Thymus (tissue), 14 donors: ENCODE measurements around the gene CTNND2. TPM values are rescaled to one million over a fixed set of nuclear protein-coding genes. Genes with fewer than 3 reads are reported as not detected.

Experiments used
- DNase-seq, 9 donors: peaks; one replicate each; pipeline ENCODE4 v3.0.0-alpha.2; 2013; ENCODE audit warnings: low spot score in 9 of 9, low read depth in 6 of 9, missing footprints in 1 of 9
- H3K27ac ChIP-seq, 2 donors: one replicate each; pipeline ENCODE4 v1.5.1; 2013; ENCODE audit warnings: control low read depth in 1 of 2, low read depth in 1 of 2, low read length in 1 of 2, mild to moderate bottlenecking in 1 of 2, moderate library complexity in 1 of 2
- H3K27me3 ChIP-seq, 2 donors: one replicate each; pipeline ENCODE4 v1.5.1; 2013; ENCODE audit warnings: low read length in 1 of 2; ENCODE audit not compliant: control insufficient read depth in 2 of 2, insufficient read depth in 1 of 2
- H3K36me3 ChIP-seq, 2 donors: one replicate each; pipeline ENCODE4 v1.5.1; 2013; ENCODE audit warnings: low read length in 1 of 2, mild to moderate bottlenecking in 1 of 2, moderate library complexity in 1 of 2; ENCODE audit not compliant: control insufficient read depth in 2 of 2, insufficient read depth in 2 of 2
- H3K4me1 ChIP-seq, 2 donors: one replicate each; pipeline ENCODE4 v1.5.1; 2013; ENCODE audit warnings: low read length in 2 of 2; ENCODE audit not compliant: control insufficient read depth in 2 of 2, insufficient read depth in 2 of 2
- H3K4me3 ChIP-seq, 2 donors: one replicate each; pipeline ENCODE4 v1.5.1; 2013; ENCODE audit warnings: low read length in 2 of 2, control low read depth in 1 of 2, mild to moderate bottlenecking in 1 of 2
- H3K9me3 ChIP-seq, 2 donors: one replicate each; pipeline ENCODE4 v1.5.1; 2013; ENCODE audit warnings: low read length in 1 of 2, mild to moderate bottlenecking in 1 of 2; ENCODE audit not compliant: control insufficient read depth in 2 of 2, insufficient read depth in 1 of 2
- WGBS: extraction: QIAGEN DNeasy Blood & Tissue Kit; methylation state at CpG from one replicate; pipeline ENCODE4 v1.1.7; 2013; 5-methylcytosine and 5-hydroxymethylcytosine counted together
- long read RNA-seq, 10 donors: transcript quantifications; one replicate each; lab custom pipeline, GENCODE V29; 2026
- polyA plus RNA-seq: library from polyadenylated mRNA; stranded (reverse); fragments of 200-250 nt; gene quantifications from one replicate; pipeline ENCODE4 v1.2.3, GENCODE V29; 2013
- total RNA-seq: library from RNA; stranded (reverse); fragments of 120-200 nt; gene quantifications from one replicate; pipeline ENCODE4 v1.2.4, GENCODE V29; 2013
- donor health status: healthy.

The CTNND2 gene, protein sequence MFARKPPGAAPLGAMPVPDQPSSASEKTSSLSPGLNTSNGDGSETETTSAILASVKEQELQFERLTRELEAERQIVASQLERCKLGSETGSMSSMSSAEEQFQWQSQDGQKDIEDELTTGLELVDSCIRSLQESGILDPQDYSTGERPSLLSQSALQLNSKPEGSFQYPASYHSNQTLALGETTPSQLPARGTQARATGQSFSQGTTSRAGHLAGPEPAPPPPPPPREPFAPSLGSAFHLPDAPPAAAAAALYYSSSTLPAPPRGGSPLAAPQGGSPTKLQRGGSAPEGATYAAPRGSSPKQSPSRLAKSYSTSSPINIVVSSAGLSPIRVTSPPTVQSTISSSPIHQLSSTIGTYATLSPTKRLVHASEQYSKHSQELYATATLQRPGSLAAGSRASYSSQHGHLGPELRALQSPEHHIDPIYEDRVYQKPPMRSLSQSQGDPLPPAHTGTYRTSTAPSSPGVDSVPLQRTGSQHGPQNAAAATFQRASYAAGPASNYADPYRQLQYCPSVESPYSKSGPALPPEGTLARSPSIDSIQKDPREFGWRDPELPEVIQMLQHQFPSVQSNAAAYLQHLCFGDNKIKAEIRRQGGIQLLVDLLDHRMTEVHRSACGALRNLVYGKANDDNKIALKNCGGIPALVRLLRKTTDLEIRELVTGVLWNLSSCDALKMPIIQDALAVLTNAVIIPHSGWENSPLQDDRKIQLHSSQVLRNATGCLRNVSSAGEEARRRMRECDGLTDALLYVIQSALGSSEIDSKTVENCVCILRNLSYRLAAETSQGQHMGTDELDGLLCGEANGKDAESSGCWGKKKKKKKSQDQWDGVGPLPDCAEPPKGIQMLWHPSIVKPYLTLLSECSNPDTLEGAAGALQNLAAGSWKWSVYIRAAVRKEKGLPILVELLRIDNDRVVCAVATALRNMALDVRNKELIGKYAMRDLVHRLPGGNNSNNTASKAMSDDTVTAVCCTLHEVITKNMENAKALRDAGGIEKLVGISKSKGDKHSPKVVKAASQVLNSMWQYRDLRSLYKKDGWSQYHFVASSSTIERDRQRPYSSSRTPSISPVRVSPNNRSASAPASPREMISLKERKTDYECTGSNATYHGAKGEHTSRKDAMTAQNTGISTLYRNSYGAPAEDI (N-terminal part only)
- total RNA-seq (0.42 TPM), polyA plus RNA-seq (0.41 TPM)
- long read RNA-seq, donor 1, result 0 reads
- long read RNA-seq, donor 2, result 0 reads
- long read RNA-seq, donor 3, result 0 reads
- long read RNA-seq, donor 4, result 0 reads
- long read RNA-seq, donor 5, result 0 reads
- long read RNA-seq, donor 6, result 0 reads
- long read RNA-seq, donor 7, result 0 reads
- long read RNA-seq, donor 8, result 0 reads
- long read RNA-seq, donor 9, result 0 reads
- long read RNA-seq, donor 10, result 0 reads

DNA sequence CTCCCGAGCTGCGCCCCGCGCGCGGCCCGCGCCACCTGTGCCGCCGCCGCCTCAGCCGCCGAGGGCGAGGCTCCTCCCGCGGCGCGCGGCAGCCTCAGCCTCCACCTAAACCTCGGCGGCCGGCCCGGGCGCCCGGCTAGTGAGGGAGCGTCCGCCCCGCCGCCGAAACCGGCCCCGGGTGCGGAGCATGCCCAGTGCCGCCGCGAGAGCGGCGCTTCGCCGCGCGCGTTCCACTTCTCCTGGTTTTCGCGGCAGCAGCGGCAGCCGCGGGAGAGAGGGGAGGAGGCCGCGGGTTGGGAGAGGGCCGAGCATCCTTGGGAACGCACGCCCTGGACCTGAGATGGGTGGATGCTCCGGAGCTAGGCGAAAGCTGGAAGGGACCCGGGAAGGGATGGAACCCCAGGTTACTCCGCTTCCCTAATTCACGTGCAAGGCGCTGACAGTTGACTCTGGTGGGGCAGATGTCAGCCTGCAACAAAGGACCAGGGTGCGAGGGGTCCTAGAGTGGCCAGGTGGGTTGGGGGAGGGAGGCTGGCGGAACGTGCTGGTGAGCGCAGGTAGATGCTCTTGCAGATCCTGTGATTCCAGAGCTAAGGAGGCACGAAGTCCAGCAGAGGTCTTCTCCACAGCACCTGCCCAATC is at the start of gene CTNND2:
Gene CTNND2, minus strand, starts transcription at position 182 of the 642 bp plus-strand sequence. CDS start 593 bp downstream, outside the sequence.
- 2% methylated on average over 64 of the region's 64 CpGs for WGBS
- Histone ChIP-seq H3K27ac (no peak within 1 kb of the TSS), H3K27me3 (peaks cover 30 to 34% of the 10 kb centered on the region in 2 donors)

DNA sequence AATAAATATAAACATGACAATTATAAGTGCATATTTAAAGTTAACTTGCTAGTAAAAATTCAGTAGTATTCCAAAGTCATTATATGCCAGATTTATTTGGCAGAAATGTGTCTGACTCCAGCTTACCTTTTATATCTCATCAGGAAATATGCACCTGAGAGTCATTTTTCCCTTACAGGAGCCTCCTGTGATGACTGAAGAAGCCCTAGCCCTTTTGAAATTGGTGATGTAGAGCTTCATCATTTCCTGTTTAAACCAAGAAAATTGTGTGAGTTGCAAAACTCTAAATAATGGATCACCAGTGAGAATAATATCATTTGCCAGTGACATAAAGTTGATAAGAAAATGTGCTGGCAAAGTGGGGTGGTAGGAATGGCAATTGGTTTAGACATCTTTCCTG is 42.1 kb upstream of the CTNND2 start:
- Histone ChIP-seq H3K27ac (no peak overlapping the region), H3K4me3 (no peak overlapping the region), H3K27me3 (no peaks in the 10 kb centered on the region), H3K9me3 (no peaks in the 10 kb centered on the region), H3K36me3 (no peaks in the 10 kb centered on the region), H3K4me1 (no peaks in the 10 kb centered on the region)
- DNase-seq, result no peak

More for the DNA sequence above, at the start of gene CTNND2:
- peaks cover 0 to 1% of the 10 kb centered on the region in 2 donors for H3K9me3 ChIP-seq
- no peaks in the 10 kb centered on the region for H3K4me1 ChIP-seq
- H3K4me3 ChIP-seq, result peak within 1 kb of the TSS; percentile 8 to 14
- DNase-seq, result peak in 1 of 9 donors; percentile 10
- no peaks in the 10 kb centered on the region for H3K36me3 ChIP-seq

DNA sequence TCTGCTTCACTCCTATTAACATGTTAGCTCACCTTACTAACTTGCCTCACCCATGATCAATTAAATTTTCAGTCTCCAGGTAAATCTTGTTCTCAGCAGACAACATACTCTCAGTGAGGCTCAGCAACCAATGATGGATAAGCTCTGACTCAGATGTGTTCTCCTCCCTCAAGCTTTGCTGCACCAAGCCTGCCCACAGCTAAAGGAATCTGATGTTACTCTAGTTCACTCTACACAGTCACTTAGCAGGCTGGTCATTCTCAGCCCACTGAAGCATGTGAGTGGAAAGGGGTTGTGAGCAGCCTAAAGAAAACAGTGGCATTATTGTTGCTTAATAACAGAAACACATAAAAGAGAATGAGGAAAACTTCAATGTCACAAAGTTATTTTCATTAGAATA is 37.3 kb upstream of the CTNND2 start:
- Histone ChIP-seq H3K27ac (no peak overlapping the region), H3K4me3 (no peak overlapping the region), H3K4me1 (no peaks in the 10 kb centered on the region), H3K36me3 (no peaks in the 10 kb centered on the region), H3K27me3 (no peaks in the 10 kb centered on the region), H3K9me3 (no peaks in the 10 kb centered on the region)
- DNase-seq, result no peak

DNA sequence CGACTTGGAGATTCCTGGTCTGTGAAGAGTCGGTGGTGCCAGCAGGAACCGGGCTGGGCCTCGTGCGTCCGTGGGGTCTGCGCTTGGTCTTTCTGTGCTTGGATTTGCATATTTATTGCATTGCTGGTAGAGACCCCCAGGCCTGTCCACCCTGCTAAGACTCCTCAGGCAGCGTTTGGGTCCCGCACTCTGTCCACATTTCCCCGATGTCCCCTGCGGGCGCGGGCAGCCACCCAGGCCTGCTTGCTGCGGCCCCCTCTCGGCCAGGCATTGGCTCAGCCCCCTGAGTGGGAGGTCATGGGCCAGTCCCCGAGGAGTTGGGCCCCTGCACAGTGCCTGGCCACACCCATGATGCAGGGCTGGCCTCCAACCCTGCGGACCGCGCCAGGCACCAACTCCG is 27.4 kb upstream of the CTNND2 start:
- no peaks in the 10 kb centered on the region for H3K27me3 ChIP-seq
- H3K9me3 ChIP-seq, result peaks cover 0 to 4% of the 10 kb centered on the region in 2 donors
- H3K36me3 ChIP-seq, result no peaks in the 10 kb centered on the region
- no peak overlapping the region for H3K27ac ChIP-seq
- DNase-seq, result no peak
- no peak overlapping the region for H3K4me3 ChIP-seq
- no peaks in the 10 kb centered on the region for H3K4me1 ChIP-seq
- 95% methylated on average over 20 of the region's 20 CpGs for WGBS

DNA sequence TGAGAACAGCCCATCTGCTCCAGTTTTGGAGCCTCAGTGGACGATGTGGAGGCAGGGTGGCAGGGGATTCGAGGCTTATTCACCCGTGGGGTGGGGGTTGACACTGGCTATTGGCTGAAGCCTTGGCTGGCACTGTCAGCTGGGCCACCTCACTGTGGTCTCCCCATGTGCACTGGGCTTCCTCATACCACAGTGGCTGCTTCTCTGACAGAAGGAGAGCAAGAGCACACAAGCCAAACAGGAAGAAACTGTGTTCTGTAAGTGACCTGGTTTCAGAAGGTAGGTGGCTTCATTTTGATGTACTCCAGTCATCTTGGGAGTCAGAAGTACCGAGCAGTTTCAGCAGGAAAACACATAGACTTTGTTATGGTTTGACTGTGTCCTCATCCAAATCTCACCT is 24.7 kb upstream of the CTNND2 start:
- no peak overlapping the region for H3K4me3 ChIP-seq
- no peaks in the 10 kb centered on the region for H3K4me1 ChIP-seq
- H3K27ac ChIP-seq, result no peak overlapping the region
- peaks cover 0 to 4% of the 10 kb centered on the region in 2 donors for H3K9me3 ChIP-seq
- H3K36me3 ChIP-seq, result no peaks in the 10 kb centered on the region
- 75% methylated on average over 4 of the region's 4 CpGs for WGBS
- no peak for DNase-seq
- no peaks in the 10 kb centered on the region for H3K27me3 ChIP-seq

DNA sequence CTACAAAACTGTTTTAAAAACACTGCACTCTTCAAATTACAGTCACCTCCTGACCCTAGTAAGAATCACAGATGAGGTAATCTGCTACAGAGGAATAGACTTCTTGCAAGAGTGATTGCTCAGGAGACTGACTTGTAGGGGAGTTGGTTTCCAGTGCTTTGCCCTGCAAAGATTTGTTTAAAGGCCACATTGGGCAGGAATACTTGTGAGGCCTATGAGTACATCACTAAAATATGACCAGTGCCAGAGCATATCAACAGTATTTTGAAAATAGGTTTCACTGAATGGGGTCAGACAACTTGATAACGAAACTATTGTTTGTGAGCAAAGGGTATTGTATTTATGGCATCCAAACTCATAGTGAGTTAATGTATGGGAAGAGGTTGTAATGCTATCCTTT is 21.5 kb upstream of the CTNND2 start:
- Histone ChIP-seq H3K27me3 (no peaks in the 10 kb centered on the region), H3K27ac (no peak overlapping the region), H3K9me3 (no peaks in the 10 kb centered on the region), H3K4me3 (no peak overlapping the region), H3K36me3 (no peaks in the 10 kb centered on the region), H3K4me1 (no peaks in the 10 kb centered on the region)
- no peak for DNase-seq
- 87% methylated on average over 1 of the region's 1 CpG for WGBS

DNA sequence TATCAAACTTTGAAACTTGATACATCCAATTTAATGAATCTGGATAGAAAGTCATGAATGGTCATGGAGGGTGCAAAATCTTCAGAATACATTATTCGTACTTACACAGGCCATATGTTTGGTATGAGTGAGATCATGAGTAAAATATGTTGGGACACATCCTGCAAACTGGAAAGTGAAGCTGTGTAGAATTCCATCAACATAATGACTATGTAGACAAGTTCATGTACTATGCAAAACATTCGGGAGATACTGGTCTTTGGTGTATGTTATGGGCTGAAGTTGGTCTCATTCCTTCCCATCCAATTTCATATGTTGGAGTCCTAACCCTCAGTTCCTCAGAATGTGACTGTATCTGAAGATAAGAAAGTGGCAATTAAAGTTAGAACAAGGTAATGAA is 18.1 kb upstream of the CTNND2 start:
- Histone ChIP-seq H3K36me3 (no peaks in the 10 kb centered on the region), H3K27me3 (no peaks in the 10 kb centered on the region), H3K4me3 (no peak overlapping the region), H3K27ac (no peak overlapping the region), H3K4me1 (no peaks in the 10 kb centered on the region), H3K9me3 (no peaks in the 10 kb centered on the region)
- no peak for DNase-seq
- WGBS, result 91% methylated on average over 2 of the region's 2 CpGs

DNA sequence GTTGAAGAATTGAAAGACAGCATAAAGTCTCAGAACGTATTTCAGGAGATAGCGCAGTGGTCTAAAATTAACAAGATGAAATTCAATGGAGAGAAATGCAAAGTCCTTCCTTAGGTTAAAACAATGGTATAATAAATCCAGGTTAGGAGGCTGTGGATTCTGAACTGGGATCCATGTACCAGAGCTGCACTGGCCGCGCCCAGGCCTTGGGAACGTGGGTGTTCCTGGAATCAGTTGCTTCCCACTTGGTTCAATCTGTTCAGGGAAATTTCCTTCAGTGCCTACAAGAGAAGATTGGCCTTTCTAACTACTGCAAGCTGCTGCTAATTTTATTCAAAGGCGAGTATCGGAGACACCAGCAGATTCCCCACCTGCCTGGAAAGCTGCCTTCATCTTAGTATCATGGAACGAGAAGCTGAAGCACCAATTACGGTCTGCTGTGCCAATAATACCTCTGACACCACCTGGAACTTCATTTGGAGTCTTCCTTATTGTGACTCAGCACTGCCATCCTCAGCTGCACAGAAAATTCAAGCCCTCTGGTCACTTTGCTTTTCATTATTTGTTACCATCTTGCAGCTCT is 14.3 kb upstream of the CTNND2 start:
- WGBS, result 89% methylated on average over 9 of the region's 9 CpGs
- no peak for DNase-seq
- H3K27ac ChIP-seq, result no peak overlapping the region
- H3K36me3 ChIP-seq, result no peaks in the 10 kb centered on the region
- H3K9me3 ChIP-seq, result no peaks in the 10 kb centered on the region
- no peaks in the 10 kb centered on the region for H3K27me3 ChIP-seq
- no peak overlapping the region for H3K4me3 ChIP-seq
- H3K4me1 ChIP-seq, result no peaks in the 10 kb centered on the region
